Measurements from ENCODE around the gene RMND5B.

RMND5B gene

GRCh38 chr5:178112545-178112944 lies 18.3 kb upstream of the RMND5B start:
- DNase-seq (ENCODE audit: low read depth), result no peak
- no peak overlapping the region for H3K4me3 ChIP-seq (ENCODE audit: low read depth, low read length)

DNA sequence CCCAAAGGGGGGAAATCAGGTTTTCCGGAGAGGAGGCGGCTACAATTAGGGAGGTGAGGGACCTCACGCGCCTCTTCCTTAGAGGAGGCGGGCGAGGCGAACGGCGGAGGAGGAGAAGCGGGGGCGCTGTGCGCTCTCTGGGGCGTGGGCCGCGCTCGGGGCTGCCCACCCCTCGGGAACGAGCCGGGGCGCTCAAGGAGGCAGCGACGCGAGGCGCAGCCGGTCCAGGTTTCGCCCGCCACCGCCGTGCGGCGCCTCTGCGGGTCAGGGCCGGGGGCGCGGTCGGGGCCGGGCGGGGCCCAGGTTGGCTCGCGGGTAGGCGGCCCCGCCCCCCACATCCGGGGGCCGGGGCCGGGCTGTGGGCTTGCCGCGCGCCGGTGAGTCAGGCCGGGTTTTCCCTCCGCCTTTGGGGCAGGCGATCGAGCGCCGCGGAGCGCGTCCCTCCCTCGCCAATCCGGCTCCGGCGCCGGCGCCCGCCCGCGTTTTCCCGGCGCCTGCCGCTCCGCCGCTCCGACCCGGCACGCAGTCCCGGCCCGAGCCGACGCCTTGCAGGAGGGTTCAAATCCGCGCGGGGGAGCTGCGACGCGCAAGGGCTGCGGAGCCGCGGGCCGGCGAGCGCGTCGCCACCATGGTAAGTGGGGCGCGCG lies 17.6 kb upstream of the RMND5B start, which contains the start of gene N4BP3:
Gene N4BP3 (plus strand): TSS at position 392 of the 647 bp plus-strand sequence. CDS start 6,052 bp downstream, outside the sequence.
- DNase-seq (ENCODE audit: low read depth), result no peak
- peak within 1 kb of the TSS; percentile 46 for H3K4me3 ChIP-seq (ENCODE audit: low read depth, low read length)

- H3K4me3 ChIP-seq (ENCODE audit: low read depth, low read length), result peak overlapping the region; percentile 46
- no peak for DNase-seq (ENCODE audit: low read depth)
Measured at GRCh38 chr5:178113841-178114324, 16.9 kb upstream of the RMND5B start.

DNA sequence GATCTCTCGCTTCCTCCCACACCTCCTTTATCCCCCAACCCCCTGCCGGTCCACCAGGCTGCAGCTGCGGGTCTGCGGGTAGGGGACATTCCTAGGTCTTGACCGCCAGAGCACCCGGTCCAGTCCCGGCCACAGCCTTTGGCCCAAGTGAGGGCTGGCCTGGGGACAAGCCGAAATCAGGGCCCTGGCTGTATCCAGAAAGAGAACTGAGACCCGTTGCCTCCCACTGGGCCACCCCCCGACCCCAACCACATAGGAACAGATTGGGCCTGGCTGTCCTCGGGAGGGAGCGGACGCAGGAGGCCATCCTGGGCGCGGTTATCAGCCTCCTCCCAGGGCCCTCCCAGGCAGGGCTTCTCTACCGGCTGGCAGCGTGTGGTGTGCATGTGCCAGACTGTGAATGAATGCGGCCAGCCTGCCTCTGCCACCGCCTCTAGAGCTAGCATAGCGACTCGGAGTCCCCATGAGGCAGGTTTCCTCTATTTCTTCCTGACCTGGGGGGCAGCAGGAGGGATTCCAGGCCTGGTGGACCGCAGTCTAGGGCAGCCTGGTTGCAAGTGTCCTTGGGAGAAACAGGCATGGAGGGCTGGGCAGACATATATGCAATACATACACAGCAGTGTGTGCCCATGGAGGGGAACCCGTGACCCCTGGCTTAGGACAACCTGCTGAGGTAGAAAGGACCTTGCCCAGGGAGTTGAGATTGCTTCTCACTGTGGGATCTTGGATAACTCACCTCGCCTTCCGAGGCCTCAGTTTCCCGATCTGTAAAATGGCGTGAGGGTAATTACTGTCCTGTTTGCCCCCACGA lies 16.3 kb upstream of the RMND5B start:
- H3K4me3 ChIP-seq (ENCODE audit: low read depth, low read length), result peak overlapping the region; percentile 46
- DNase-seq (ENCODE audit: low read depth), result no peak

DNA sequence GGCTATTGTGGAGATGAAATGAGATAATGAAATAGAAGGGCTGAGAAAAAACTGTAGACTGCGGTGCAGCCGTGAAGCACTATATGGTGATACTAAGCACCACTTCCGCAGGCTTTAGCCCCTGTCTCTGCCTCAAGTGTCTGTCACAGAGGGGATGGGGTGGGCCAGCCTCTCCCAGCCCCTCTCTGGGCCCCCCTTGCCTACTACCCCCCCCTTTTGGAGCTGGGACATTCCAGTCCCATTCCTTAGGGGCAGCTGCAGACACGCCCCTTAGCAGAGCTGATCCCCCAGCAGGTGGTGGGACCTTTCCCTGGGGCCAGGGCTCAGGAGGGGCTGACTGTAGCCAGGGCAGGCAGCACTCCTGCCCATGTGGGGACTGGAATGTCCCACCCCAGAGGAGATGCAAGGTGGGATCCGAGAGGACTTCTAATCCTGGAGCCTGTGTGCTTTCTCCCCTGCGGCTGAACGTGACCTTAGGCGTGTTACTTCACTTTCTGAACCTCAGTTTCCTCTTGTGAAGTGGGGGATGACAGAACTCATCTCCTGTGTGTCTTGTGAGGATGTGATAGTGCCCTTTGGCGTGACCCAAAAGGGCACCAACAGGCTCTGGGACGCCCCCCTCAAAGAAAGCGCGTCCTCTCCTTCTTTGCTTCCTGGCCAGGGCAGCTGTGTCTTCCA lies 15.5 kb upstream of the RMND5B start:
- no peak for DNase-seq (ENCODE audit: low read depth)
- H3K4me3 ChIP-seq (ENCODE audit: low read depth, low read length), result peak overlapping the region; percentile 46

- DNase-seq (ENCODE audit: low read depth), result no peak
- H3K4me3 ChIP-seq (ENCODE audit: low read depth, low read length), result no peak overlapping the region
Measured at GRCh38 chr5:178115814-178116142, 15.0 kb upstream of the RMND5B start.

GRCh38 chr5:178116143-178116885 lies 14.5 kb upstream of the RMND5B start:
- H3K4me3 ChIP-seq (ENCODE audit: low read depth, low read length), result no peak overlapping the region
- DNase-seq (ENCODE audit: low read depth), result no peak

- no peak overlapping the region for H3K4me3 ChIP-seq (ENCODE audit: low read depth, low read length)
Measured at GRCh38 chr5:178117923-178118701, 12.7 kb upstream of the RMND5B start.

GRCh38 chr5:178119915-178120606 lies 10.8 kb upstream of the RMND5B start:
- DNase-seq (ENCODE audit: low read depth), result no peak
- H3K4me3 ChIP-seq (ENCODE audit: low read depth, low read length), result no peak overlapping the region

More at GRCh38 chr5:178117923-178118701, 12.7 kb upstream of the RMND5B start:
- DNase-seq (ENCODE audit: low read depth), result no peak

DNA sequence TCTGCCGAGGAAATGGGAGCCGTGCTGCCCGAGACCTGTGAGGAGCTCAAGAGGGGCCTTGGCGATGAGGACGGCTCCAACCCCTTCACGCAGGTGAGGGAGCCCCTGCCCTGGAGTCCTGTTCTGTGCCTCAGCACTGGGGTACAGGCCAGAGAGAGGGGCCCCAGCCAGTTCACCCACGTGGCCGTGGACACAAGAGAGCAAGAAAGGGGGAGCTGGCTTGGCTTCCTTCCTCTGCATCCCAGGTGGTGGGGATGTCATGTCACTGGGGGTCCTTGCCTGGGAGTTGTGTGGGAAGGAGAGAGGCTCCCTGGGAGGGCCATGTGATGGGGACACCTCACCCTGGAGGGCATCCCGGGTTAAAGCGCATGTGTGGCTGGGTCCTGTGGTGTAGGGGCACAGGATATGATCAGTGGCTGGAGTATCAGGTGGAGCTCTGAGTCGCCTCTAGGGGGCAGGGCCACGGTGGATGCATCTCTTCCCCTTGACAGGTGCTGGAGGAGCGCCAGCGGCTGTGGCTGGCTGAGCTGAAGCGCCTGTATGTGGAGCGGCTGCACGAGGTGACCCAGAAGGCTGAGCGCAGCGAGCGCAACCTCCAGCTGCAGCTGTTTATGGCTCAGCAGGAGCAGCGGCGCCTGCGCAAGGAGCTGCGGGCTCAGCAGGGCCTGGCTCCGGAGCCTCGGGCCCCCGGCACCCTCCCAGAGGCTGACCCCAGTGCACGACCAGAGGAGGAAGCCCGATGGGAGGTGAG lies 10.0 kb upstream of the RMND5B start:
- peak overlapping the region; percentile 37 for H3K4me3 ChIP-seq (ENCODE audit: low read depth, low read length)
- peak; percentile 51 for DNase-seq (ENCODE audit: low read depth)

- H3K4me3 ChIP-seq (ENCODE audit: low read depth, low read length), result peak overlapping the region; percentile 37
- DNase-seq (ENCODE audit: low read depth), result peak; percentile 42
Measured at GRCh38 chr5:178121391-178122276, 9.2 kb upstream of the RMND5B start.

GRCh38 chr5:178122346-178122745 lies 8.5 kb upstream of the RMND5B start:
- no peak overlapping the region for H3K4me3 ChIP-seq (ENCODE audit: low read depth, low read length)
- no peak for DNase-seq (ENCODE audit: low read depth)

GRCh38 chr5:178123094-178123965 lies 7.5 kb upstream of the RMND5B start:
- DNase-seq (ENCODE audit: low read depth), result no peak
- no peak overlapping the region for H3K4me3 ChIP-seq (ENCODE audit: low read depth, low read length)

DNA sequence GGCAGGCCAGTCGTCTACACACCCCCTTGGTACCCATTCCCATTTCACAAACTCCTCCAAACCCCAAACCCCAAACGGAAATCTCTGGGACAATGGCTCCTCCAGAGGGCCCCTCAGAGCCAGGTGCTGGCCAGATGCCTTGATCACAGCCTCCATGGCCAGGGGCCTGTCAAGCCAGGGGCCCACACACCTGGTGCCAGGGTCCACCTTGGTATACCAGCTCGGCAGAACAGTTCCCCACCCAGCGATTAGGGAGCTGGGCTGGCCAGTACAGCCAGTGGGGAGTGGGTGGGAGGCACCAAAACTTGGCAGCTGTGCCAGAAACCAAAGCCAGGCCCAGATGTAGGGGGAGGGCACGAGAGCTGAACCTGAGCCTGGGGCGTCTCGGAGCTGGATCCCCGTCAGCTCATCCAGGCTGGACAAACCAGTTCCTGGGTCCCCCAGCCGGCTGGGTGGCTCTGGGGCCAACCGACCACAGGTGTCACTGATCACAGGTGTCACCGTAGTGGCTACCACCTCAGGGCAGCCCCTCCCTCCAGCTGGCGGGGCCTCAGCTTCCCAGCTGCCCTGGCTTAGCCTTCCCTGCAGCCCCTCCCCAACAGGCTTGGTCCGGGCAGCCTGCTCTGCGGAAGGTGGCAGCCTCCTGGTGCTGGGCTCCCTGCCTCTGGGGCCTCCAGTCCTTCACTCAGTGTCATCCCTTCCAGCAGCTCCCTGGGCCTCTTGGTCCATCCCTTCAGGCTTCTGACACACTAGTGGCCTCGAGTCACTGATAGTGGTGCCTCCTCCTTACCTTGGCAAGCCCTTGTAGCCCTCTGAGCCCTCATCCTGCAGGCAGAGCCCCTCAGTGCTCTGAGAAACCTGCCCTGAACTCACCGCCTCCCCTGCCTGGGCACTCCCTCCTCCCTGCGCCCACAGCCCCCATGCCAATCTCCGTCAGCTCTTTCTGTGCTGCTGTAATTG lies 6.6 kb upstream of the RMND5B start:
- DNase-seq (ENCODE audit: low read depth), result no peak
- no peak overlapping the region for H3K4me3 ChIP-seq (ENCODE audit: low read depth, low read length)
